GM12865 (cell line): ENCODE data around the gene DDX3X.
"Not testable (repeated sequence)": the region's sequence is repeated elsewhere in the genome, so short reads cannot be mapped to it uniquely, and the experiment has no call there.

Source experiments
- DNase-seq: peaks from one replicate; pipeline ENCODE4 v3.0.0; 2010; ENCODE audit warnings: low read depth
- H3K4me3 ChIP-seq: 2 replicates; pipeline ENCODE4 v1.5.1; 2011; ENCODE audit warnings: mild to moderate bottlenecking, low read depth, low read length, control low read depth
- CTCF ChIP-seq: IDR thresholded peaks from 2 replicates; pipeline ENCODE4 v1.5.1; 2011; ENCODE audit warnings: low read length, control low read depth, low read depth, inconsistent platforms; ENCODE audit not compliant: insufficient read depth; ENCODE audit errors: missing control alignments

DDX3X gene

GRCh38 chrX:41409006-41409405 lies 75.0 kb downstream of the DDX3X start:
- no peak overlapping the region for H3K4me3 ChIP-seq
- no peak for TF ChIP-seq CTCF
- DNase-seq, result no peak

- DNase-seq, H3K4me3 ChIP-seq: not testable (repeated sequence)
Measured at GRCh38 chrX:41411222-41411621, 77.3 kb downstream of the DDX3X start.

- no peak for DNase-seq
- H3K4me3 ChIP-seq, result no peak overlapping the region
Measured at GRCh38 chrX:41412261-41413081, 78.5 kb downstream of the DDX3X start.

More at GRCh38 chrX:41412261-41413081, 78.5 kb downstream of the DDX3X start:
- no peak for TF ChIP-seq CTCF
